ENCODE data around the gene GDA.

The GDA gene

GRCh38 chr9:72247549-72247948, 98.3 kb downstream of the GDA start:
- TF ChIP-seq REST (IDR thresholded peaks at IDR 0.05; ENCODE audit: insufficient read depth in 1 of 2, low read depth in 2 of 2, low read length in 2 of 2) (no peak), POLR2AphosphoS5 (IDR thresholded peaks at IDR 0.05; ENCODE audit: low read depth, low read length) (no peak)

- TF ChIP-seq FOXP2 (optimal IDR thresholded peaks at IDR 0.05; ENCODE audit: borderline replicate concordance, extremely low read depth, extremely low read length, insufficient read depth) (no peak), REST (IDR thresholded peaks at IDR 0.05; ENCODE audit: insufficient read depth in 1 of 2, low read depth in 2 of 2, low read length in 2 of 2) (no peak), SIN3A (IDR thresholded peaks at IDR 0.05; ENCODE audit: borderline replicate concordance, insufficient read depth, low read length) (no peak), TAF1 (IDR thresholded peaks at IDR 0.05; ENCODE audit: borderline replicate concordance, insufficient read depth, low read length) (no peak), POLR2AphosphoS5 (IDR thresholded peaks at IDR 0.05; ENCODE audit: low read depth, low read length) (no peak)
Measured at GRCh38 chr9:72251589-72251988, 102.3 kb downstream of the GDA start.

GRCh38 chr9:72254901-72255545, 105.8 kb downstream of the GDA start:
- TF ChIP-seq SIN3A (IDR thresholded peaks at IDR 0.05; ENCODE audit: borderline replicate concordance, insufficient read depth, low read length) (no peak), REST (IDR thresholded peaks at IDR 0.05; ENCODE audit: insufficient read depth in 1 of 2, low read depth in 2 of 2, low read length in 2 of 2) (no peak), POLR2AphosphoS5 (IDR thresholded peaks at IDR 0.05; ENCODE audit: low read depth, low read length) (no peak), FOXP2 (optimal IDR thresholded peaks at IDR 0.05; ENCODE audit: borderline replicate concordance, extremely low read depth, extremely low read length, insufficient read depth) (no peak), TAF1 (IDR thresholded peaks at IDR 0.05; ENCODE audit: borderline replicate concordance, insufficient read depth, low read length) (no peak)

GRCh38 chr9:72255569-72255968, 106.3 kb downstream of the GDA start:
- no peak for TF ChIP-seq SIN3A (IDR thresholded peaks at IDR 0.05; ENCODE audit: borderline replicate concordance, insufficient read depth, low read length)
- no peak for TF ChIP-seq TAF1 (IDR thresholded peaks at IDR 0.05; ENCODE audit: borderline replicate concordance, insufficient read depth, low read length)
- TF ChIP-seq FOXP2 (optimal IDR thresholded peaks at IDR 0.05; ENCODE audit: borderline replicate concordance, extremely low read depth, extremely low read length, insufficient read depth), result no peak
- TF ChIP-seq REST (IDR thresholded peaks at IDR 0.05; ENCODE audit: insufficient read depth in 1 of 2, low read depth in 2 of 2, low read length in 2 of 2), result no peak
- no peak for TF ChIP-seq POLR2AphosphoS5 (IDR thresholded peaks at IDR 0.05; ENCODE audit: low read depth, low read length)

- no peak for TF ChIP-seq FOXP2 (optimal IDR thresholded peaks at IDR 0.05; ENCODE audit: borderline replicate concordance, extremely low read depth, extremely low read length, insufficient read depth)
- TF ChIP-seq SIN3A (IDR thresholded peaks at IDR 0.05; ENCODE audit: borderline replicate concordance, insufficient read depth, low read length), result no peak
- no peak for TF ChIP-seq POLR2AphosphoS5 (IDR thresholded peaks at IDR 0.05; ENCODE audit: low read depth, low read length)
- no peak for TF ChIP-seq TAF1 (IDR thresholded peaks at IDR 0.05; ENCODE audit: borderline replicate concordance, insufficient read depth, low read length)
- TF ChIP-seq REST (IDR thresholded peaks at IDR 0.05; ENCODE audit: insufficient read depth in 1 of 2, low read depth in 2 of 2, low read length in 2 of 2), result no peak
Measured at GRCh38 chr9:72256931-72257330, 107.7 kb downstream of the GDA start.

Data from PFSK-1 (cell line).